Chondrocyte (in vitro differentiated cells): ENCODE results near the gene SLC6A18. TPM values are rescaled to one million over a fixed set of nuclear protein-coding genes. Genes with fewer than 3 reads are reported as not detected.
"Not testable (repeated sequence)": the region's sequence is repeated elsewhere in the genome, so short reads cannot be mapped to it uniquely, and the experiment has no call there.

Experiments used
- DNase-seq: peaks from one replicate; pipeline ENCODE4 v3.0.0; 2021; ENCODE audit warnings: mixed read lengths, low spot score
- H3K27ac Mint-ChIP-seq: one replicate; pipeline ENCODE4 v1.8.0; 2021; ENCODE audit warnings: mild to moderate bottlenecking, moderate library complexity, mixed read lengths; ENCODE audit not compliant: unreplicated experiment
- H3K27me3 Mint-ChIP-seq: 2 replicates; pipeline ENCODE4 v1.8.0; 2021; ENCODE audit warnings: low read depth, mixed read lengths
- H3K36me3 Mint-ChIP-seq: 2 replicates; pipeline ENCODE4 v1.8.0; 2021; ENCODE audit warnings: low read depth, mixed read lengths
- H3K4me1 Mint-ChIP-seq: 2 replicates; pipeline ENCODE4 v1.8.0; 2021; ENCODE audit warnings: low read depth, mild to moderate bottlenecking, mixed read lengths
- H3K4me3 Mint-ChIP-seq: one replicate; pipeline ENCODE4 v1.8.0; 2021; ENCODE audit warnings: mild to moderate bottlenecking, moderate library complexity, mixed read lengths; ENCODE audit not compliant: unreplicated experiment
- H3K9me3 Mint-ChIP-seq: 2 replicates; pipeline ENCODE4 v1.8.0; 2021; ENCODE audit warnings: low read depth, mixed read lengths
- total RNA-seq: library from RNA; stranded (reverse); gene quantifications from 3 replicates; pipeline ENCODE4 v1.2.1, GENCODE V29; 2021
- TF ChIP-seq, protein P1 (sequence below): fragments of 200-600 bp; sonication (generic); IDR thresholded peaks from 2 replicates; pipeline ENCODE4 v1.5.0; 2021; ENCODE audit warnings: antibody characterized with exemption, mild to moderate bottlenecking, moderate library complexity

Gene SLC6A18
- total RNA-seq, 1 donor from 2014 or later: not detected

DNA sequence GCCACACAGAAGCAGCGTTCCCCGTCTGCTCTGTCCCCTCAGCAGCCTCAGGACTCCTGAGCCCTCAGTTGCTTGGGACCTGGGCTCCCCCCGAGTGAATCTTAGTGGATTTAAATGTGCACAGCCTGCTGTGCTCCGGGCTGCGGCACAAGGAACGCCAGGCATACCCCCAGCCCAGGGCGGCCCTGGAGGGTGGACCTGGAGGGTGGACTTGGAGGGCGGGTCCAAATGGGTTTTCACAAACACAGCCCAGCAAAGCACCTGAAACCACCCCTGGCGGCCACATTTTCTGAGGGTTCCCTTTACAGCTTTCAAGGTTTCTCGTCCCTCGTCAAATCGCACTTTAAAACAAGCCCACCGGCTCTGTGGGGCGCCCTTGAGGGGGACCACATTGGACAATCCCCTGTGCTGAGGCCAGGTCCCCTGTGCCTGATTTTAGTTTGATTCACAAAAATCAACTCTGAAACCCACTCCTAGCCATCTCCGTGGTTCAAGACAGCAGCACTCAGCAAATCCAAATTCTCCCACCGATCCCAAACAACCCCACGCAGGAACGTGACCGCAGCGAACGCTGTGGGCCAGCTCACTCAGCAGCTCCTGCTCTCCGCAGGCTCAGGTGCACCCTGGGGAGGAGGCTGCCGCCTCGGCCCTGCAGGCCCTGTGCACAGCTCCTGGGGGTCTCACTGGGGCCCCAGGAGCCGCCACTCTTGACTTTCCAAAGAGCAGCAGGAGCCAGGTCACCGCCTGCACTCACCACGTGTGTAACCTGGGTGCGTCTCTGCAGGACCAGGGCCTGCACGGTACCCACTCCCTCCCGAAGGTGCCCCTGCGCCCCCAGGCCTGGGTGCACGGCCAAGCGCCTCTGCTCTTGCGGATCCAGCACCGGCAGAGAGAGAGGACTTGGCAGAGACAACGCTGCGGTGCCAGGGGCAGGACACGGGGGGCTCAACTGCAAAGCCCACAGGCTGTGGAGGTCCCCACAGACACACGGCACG lies 40.6 kb downstream of the SLC6A18 start:
- DNase-seq: no peak
- Mint-ChIP-seq H3K27me3 (peaks cover 25% of the 10 kb centered on the region), H3K36me3 (no peaks in the 10 kb centered on the region), H3K27ac (no peak overlapping the region), H3K9me3 (no peaks in the 10 kb centered on the region), H3K4me3 (no peak overlapping the region), H3K4me1 (no peaks in the 10 kb centered on the region)
- TF ChIP-seq, protein P1, sequence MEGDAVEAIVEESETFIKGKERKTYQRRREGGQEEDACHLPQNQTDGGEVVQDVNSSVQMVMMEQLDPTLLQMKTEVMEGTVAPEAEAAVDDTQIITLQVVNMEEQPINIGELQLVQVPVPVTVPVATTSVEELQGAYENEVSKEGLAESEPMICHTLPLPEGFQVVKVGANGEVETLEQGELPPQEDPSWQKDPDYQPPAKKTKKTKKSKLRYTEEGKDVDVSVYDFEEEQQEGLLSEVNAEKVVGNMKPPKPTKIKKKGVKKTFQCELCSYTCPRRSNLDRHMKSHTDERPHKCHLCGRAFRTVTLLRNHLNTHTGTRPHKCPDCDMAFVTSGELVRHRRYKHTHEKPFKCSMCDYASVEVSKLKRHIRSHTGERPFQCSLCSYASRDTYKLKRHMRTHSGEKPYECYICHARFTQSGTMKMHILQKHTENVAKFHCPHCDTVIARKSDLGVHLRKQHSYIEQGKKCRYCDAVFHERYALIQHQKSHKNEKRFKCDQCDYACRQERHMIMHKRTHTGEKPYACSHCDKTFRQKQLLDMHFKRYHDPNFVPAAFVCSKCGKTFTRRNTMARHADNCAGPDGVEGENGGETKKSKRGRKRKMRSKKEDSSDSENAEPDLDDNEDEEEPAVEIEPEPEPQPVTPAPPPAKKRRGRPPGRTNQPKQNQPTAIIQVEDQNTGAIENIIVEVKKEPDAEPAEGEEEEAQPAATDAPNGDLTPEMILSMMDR: no peak

DNA sequence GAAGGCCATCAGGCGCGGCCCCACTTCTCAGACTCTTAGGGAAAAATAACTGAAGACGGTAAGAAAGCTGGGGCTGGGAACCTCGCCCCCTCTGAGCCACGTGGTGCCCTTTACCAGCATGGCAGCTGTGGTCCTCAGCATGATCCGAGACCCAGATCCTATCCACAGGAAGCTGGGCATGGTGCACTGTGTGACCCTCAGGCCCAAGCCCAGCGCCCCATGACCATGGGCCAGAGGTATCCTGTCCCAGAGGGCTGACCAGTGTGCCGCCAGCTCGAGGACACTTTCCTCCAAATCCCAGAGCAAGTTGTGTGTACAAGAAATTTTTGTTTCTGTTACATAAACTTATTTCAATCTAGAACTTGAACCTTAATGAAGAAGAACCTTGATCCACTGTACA lies 41.6 kb downstream of the SLC6A18 start:
- TF ChIP-seq, protein P1: no peak

GRCh38 chr5:1267464-1267863 lies 42.3 kb downstream of the SLC6A18 start:
- peaks cover 13% of the 10 kb centered on the region for H3K27me3 Mint-ChIP-seq
- not testable (repeated sequence) for DNase-seq, H3K27ac Mint-ChIP-seq, H3K4me3 Mint-ChIP-seq, H3K9me3 Mint-ChIP-seq, H3K4me1 Mint-ChIP-seq, H3K36me3 Mint-ChIP-seq

More for the DNA sequence above, 41.6 kb downstream of the SLC6A18 start:
- Mint-ChIP-seq H3K4me3 (no peak overlapping the region), H3K36me3 (no peaks in the 10 kb centered on the region), H3K4me1 (no peaks in the 10 kb centered on the region), H3K27me3 (peaks cover 19% of the 10 kb centered on the region), H3K9me3 (no peaks in the 10 kb centered on the region), H3K27ac (no peak overlapping the region)
- DNase-seq: no peak

DNA sequence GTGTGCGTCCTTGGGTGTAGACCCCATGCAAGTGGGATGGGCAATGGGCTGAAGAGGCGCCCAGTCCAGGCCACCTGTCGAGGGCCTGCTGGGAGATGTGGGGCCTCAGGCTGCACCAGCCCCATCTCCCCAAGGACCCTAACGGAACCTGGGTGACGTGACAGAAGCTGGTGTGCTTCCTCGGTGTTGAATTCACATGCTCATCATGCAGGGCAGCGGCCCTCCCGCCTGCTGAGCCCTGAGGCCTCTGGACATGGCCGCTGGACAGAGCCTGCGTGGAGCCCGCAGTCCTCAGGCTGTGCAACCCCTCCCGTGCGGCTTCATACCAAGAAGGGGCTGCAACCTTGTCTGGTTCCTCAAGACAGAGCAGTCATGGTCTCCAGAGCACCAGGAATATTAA lies 42.9 kb downstream of the SLC6A18 start:
- Mint-ChIP-seq H3K36me3 (no peaks in the 10 kb centered on the region), H3K27ac (no peak overlapping the region), H3K9me3 (no peaks in the 10 kb centered on the region), H3K4me1 (no peaks in the 10 kb centered on the region), H3K27me3 (peaks cover 11% of the 10 kb centered on the region), H3K4me3 (no peak overlapping the region)
- TF ChIP-seq, protein P1: no peak
- peak; percentile 84 for DNase-seq

DNA sequence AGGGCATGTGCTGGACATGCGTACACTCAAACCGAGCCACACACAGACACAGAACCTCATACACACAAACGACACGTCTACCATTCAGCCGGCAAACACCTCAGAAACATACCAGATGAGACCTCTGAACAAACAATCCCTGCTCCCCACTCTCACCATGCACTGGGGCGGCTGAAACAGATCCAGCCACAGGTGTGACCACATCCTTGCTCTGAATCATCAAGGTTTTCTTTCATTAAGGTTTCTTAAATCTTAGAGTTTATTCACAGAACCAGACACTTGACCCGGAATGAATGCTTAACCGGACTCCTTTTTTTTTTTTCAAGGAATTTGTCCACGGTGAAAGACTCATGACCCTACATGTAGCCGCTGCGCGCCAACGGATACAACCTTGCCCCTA lies 43.5 kb downstream of the SLC6A18 start:
- TF ChIP-seq, protein P1: no peak
- Mint-ChIP-seq H3K27ac (no peak overlapping the region), H3K4me3 (no peak overlapping the region)

More for the DNA sequence above, 43.5 kb downstream of the SLC6A18 start:
- H3K27me3 Mint-ChIP-seq: peaks cover 11% of the 10 kb centered on the region
- DNase-seq: no peak
- no peaks in the 10 kb centered on the region for H3K4me1 Mint-ChIP-seq
- no peaks in the 10 kb centered on the region for H3K9me3 Mint-ChIP-seq
- no peaks in the 10 kb centered on the region for H3K36me3 Mint-ChIP-seq
